ENCODE data around the gene PDSS2.

GRCh38 chr6:107161521-107161920 is 297.8 kb downstream of the PDSS2 start:
- no peak for TF ChIP-seq CTCF (IDR thresholded peaks at IDR 0.05)
- TF ChIP-seq REST (IDR thresholded peaks at IDR 0.05; ENCODE audit: insufficient read depth in 1 of 2, low read depth in 2 of 2, low read length in 1 of 2) = no peak

Data from Panc1 (cell line).